ENCODE data around the gene SLMAP. TPM values are rescaled to one million over a fixed set of nuclear protein-coding genes. Genes with fewer than 3 reads are reported as not detected.

SLMAP gene
- total RNA-seq, 1 donor from 2014 or later = 58.1 TPM

GRCh38 chr3:57810471-57811137 is 54.5 kb downstream of the SLMAP start:
- no peaks in the 10 kb centered on the region for H3K9me3 Mint-ChIP-seq
- no peaks in the 10 kb centered on the region for H3K27me3 Mint-ChIP-seq
- no peak overlapping the region for H3K4me3 Mint-ChIP-seq
- no peak overlapping the region for H3K27ac Mint-ChIP-seq
- no peak for DNase-seq
- H3K4me1 Mint-ChIP-seq = peaks cover 15% of the 10 kb centered on the region
- intact Hi-C loops (cut with micrococcal nuclease) = no loop called here
- peaks cover 2% of the 10 kb centered on the region for H3K36me3 Mint-ChIP-seq (ENCODE audit: low read depth)

GRCh38 chr3:57815036-57815435 is 58.9 kb downstream of the SLMAP start:
- Mint-ChIP-seq H3K27me3 (no peaks in the 10 kb centered on the region), H3K4me3 (no peak overlapping the region), H3K36me3 (ENCODE audit: low read depth) (no peaks in the 10 kb centered on the region), H3K4me1 (peaks cover 11% of the 10 kb centered on the region), H3K27ac (no peak overlapping the region), H3K9me3 (no peaks in the 10 kb centered on the region)
- DNase-seq = peak; percentile 76
- intact Hi-C loops (cut with micrococcal nuclease) = no loop called here

GRCh38 chr3:57816471-57817095 is 60.5 kb downstream of the SLMAP start:
- Mint-ChIP-seq H3K36me3 (ENCODE audit: low read depth) (no peaks in the 10 kb centered on the region), H3K27ac (no peak overlapping the region), H3K4me1 (peaks cover 11% of the 10 kb centered on the region), H3K9me3 (no peaks in the 10 kb centered on the region), H3K27me3 (no peaks in the 10 kb centered on the region), H3K4me3 (no peak overlapping the region)
- DNase-seq = no peak
- intact Hi-C loops (cut with micrococcal nuclease) = no loop called here

GRCh38 chr3:57818772-57819171 is 62.7 kb downstream of the SLMAP start:
- Mint-ChIP-seq H3K27me3 (no peaks in the 10 kb centered on the region), H3K27ac (no peak overlapping the region), H3K4me3 (no peak overlapping the region), H3K9me3 (no peaks in the 10 kb centered on the region), H3K36me3 (ENCODE audit: low read depth) (peaks cover 3% of the 10 kb centered on the region), H3K4me1 (peaks cover 11% of the 10 kb centered on the region)
- no peak for DNase-seq
- intact Hi-C loops (cut with micrococcal nuclease) = no loop called here

- H3K36me3 Mint-ChIP-seq (ENCODE audit: low read depth) = peaks cover 3% of the 10 kb centered on the region
- H3K9me3 Mint-ChIP-seq = no peaks in the 10 kb centered on the region
- H3K27ac Mint-ChIP-seq = no peak overlapping the region
- peaks cover 7% of the 10 kb centered on the region for H3K4me1 Mint-ChIP-seq
- no peak overlapping the region for H3K4me3 Mint-ChIP-seq
- intact Hi-C loops (cut with micrococcal nuclease) = no loop called here
- DNase-seq = no peak
- H3K27me3 Mint-ChIP-seq = no peaks in the 10 kb centered on the region
Observed at GRCh38 chr3:57820479-57820878, 64.4 kb downstream of the SLMAP start.

GRCh38 chr3:57821765-57822164 is 65.7 kb downstream of the SLMAP start:
- no peaks in the 10 kb centered on the region for H3K27me3 Mint-ChIP-seq
- DNase-seq = no peak
- H3K36me3 Mint-ChIP-seq (ENCODE audit: low read depth) = peaks cover 3% of the 10 kb centered on the region
- peaks cover 7% of the 10 kb centered on the region for H3K4me1 Mint-ChIP-seq
- H3K4me3 Mint-ChIP-seq = no peak overlapping the region
- intact Hi-C loops (cut with micrococcal nuclease) = no loop called here
- no peaks in the 10 kb centered on the region for H3K9me3 Mint-ChIP-seq
- H3K27ac Mint-ChIP-seq = no peak overlapping the region

GRCh38 chr3:57822686-57823085 is 66.6 kb downstream of the SLMAP start:
- no peaks in the 10 kb centered on the region for H3K27me3 Mint-ChIP-seq
- intact Hi-C loops (cut with micrococcal nuclease) = no loop called here
- DNase-seq = no peak
- H3K4me1 Mint-ChIP-seq = peaks cover 5% of the 10 kb centered on the region
- no peaks in the 10 kb centered on the region for H3K9me3 Mint-ChIP-seq
- H3K36me3 Mint-ChIP-seq (ENCODE audit: low read depth) = peaks cover 3% of the 10 kb centered on the region
- H3K27ac Mint-ChIP-seq = no peak overlapping the region
- H3K4me3 Mint-ChIP-seq = no peak overlapping the region

- Mint-ChIP-seq H3K36me3 (ENCODE audit: low read depth) (peaks cover 3% of the 10 kb centered on the region), H3K27ac (no peak overlapping the region), H3K27me3 (no peaks in the 10 kb centered on the region), H3K4me1 (peaks cover 5% of the 10 kb centered on the region), H3K4me3 (no peak overlapping the region), H3K9me3 (no peaks in the 10 kb centered on the region)
- intact Hi-C loops (cut with micrococcal nuclease) = no loop called here
- DNase-seq = no peak
Observed at GRCh38 chr3:57825116-57825515, 69.0 kb downstream of the SLMAP start.

GRCh38 chr3:57826245-57826951 is 70.3 kb downstream of the SLMAP start:
- no peak for DNase-seq
- peaks cover 7% of the 10 kb centered on the region for H3K36me3 Mint-ChIP-seq (ENCODE audit: low read depth)
- H3K27me3 Mint-ChIP-seq = no peaks in the 10 kb centered on the region
- peaks cover 5% of the 10 kb centered on the region for H3K4me1 Mint-ChIP-seq
- intact Hi-C loops (cut with micrococcal nuclease) = no loop called here
- H3K9me3 Mint-ChIP-seq = no peaks in the 10 kb centered on the region
- H3K4me3 Mint-ChIP-seq = no peak overlapping the region
- H3K27ac Mint-ChIP-seq = no peak overlapping the region

GRCh38 chr3:57826952-57827723 is 71.0 kb downstream of the SLMAP start:
- H3K27ac Mint-ChIP-seq = no peak overlapping the region
- intact Hi-C loops (cut with micrococcal nuclease) = no loop called here

GRCh38 chr3:57827757-57828156 is 71.6 kb downstream of the SLMAP start:
- peaks cover 12% of the 10 kb centered on the region for H3K36me3 Mint-ChIP-seq (ENCODE audit: low read depth)
- no peak overlapping the region for H3K4me3 Mint-ChIP-seq
- intact Hi-C loops (cut with micrococcal nuclease) = no loop called here
- no peak for DNase-seq
- H3K27me3 Mint-ChIP-seq = no peaks in the 10 kb centered on the region
- H3K4me1 Mint-ChIP-seq = peaks cover 5% of the 10 kb centered on the region
- no peaks in the 10 kb centered on the region for H3K9me3 Mint-ChIP-seq
- no peak overlapping the region for H3K27ac Mint-ChIP-seq

More at GRCh38 chr3:57826952-57827723, 71.0 kb downstream of the SLMAP start:
- Mint-ChIP-seq H3K9me3 (no peaks in the 10 kb centered on the region), H3K36me3 (ENCODE audit: low read depth) (peaks cover 11% of the 10 kb centered on the region), H3K4me1 (peaks cover 5% of the 10 kb centered on the region), H3K4me3 (no peak overlapping the region), H3K27me3 (no peaks in the 10 kb centered on the region)
- no peak for DNase-seq

- intact Hi-C loops (cut with micrococcal nuclease) = no loop called here
Observed at GRCh38 chr3:57832486-57832885, 76.4 kb downstream of the SLMAP start.

GRCh38 chr3:57832900-57833313 is 76.8 kb downstream of the SLMAP start:
- no peak overlapping the region for H3K4me3 Mint-ChIP-seq
- intact Hi-C loops (cut with micrococcal nuclease) = no loop called here
- no peaks in the 10 kb centered on the region for H3K9me3 Mint-ChIP-seq
- no peaks in the 10 kb centered on the region for H3K27me3 Mint-ChIP-seq
- H3K4me1 Mint-ChIP-seq = no peaks in the 10 kb centered on the region
- no peak for DNase-seq
- peaks cover 11% of the 10 kb centered on the region for H3K36me3 Mint-ChIP-seq (ENCODE audit: low read depth)
- no peak overlapping the region for H3K27ac Mint-ChIP-seq

More at GRCh38 chr3:57832486-57832885, 76.4 kb downstream of the SLMAP start:
- Mint-ChIP-seq H3K27me3 (no peaks in the 10 kb centered on the region), H3K9me3 (no peaks in the 10 kb centered on the region), H3K4me1 (no peaks in the 10 kb centered on the region), H3K36me3 (ENCODE audit: low read depth) (peaks cover 11% of the 10 kb centered on the region), H3K27ac (no peak overlapping the region), H3K4me3 (no peak overlapping the region)
- DNase-seq = no peak

- Mint-ChIP-seq H3K36me3 (ENCODE audit: low read depth) (peaks cover 11% of the 10 kb centered on the region), H3K4me3 (no peak overlapping the region), H3K4me1 (peaks cover 2% of the 10 kb centered on the region), H3K9me3 (no peaks in the 10 kb centered on the region), H3K27me3 (no peaks in the 10 kb centered on the region), H3K27ac (no peak overlapping the region)
- intact Hi-C loops (cut with micrococcal nuclease) = no loop called here
- no peak for DNase-seq
Observed at GRCh38 chr3:57833763-57834162, 77.7 kb downstream of the SLMAP start.
